Stimulated activated CD4-positive, alpha-beta T cell treated with anti-CD3 and anti-CD28 coated beads, TNF-alpha, amount 100 ng/mL, for 24 hours (primary cell): ENCODE measurements around the gene HSP90B1.

Experiments used
- DNase-seq, 3 experiments: peaks; one replicate each; pipeline ENCODE4 v3.0.0-alpha.2; 2020; ENCODE audit warnings: low read depth in 3 of 3

HSP90B1 gene

GRCh38 chr12:103969391-103969790, 39.2 kb downstream of the HSP90B1 start:
- DNase-seq: no peak

DNA sequence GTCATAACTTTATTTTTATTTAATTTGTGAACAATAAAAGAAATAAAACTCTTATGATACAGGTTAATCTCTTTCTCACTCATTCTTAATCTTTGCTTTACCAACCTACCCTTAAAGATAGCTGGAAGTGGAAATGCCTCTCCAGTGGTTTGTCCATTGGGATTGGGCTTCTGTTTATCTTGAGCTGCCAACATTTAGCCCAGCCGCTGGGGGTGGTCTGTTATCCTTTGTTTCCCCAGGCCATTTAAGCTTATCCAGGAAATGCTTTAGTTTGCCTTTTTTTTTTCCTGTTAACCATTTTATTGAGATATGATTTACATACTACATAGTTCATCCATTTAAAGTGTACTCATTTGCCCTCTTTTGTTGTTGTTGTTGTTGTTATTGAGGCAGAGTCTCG, 43.7 kb downstream of the HSP90B1 start:
- DNase-seq: no peak

- DNase-seq: no peak
These were observed 45.2 kb downstream of the HSP90B1 start for GRCh38 chr12:103975368-103975767.

DNA sequence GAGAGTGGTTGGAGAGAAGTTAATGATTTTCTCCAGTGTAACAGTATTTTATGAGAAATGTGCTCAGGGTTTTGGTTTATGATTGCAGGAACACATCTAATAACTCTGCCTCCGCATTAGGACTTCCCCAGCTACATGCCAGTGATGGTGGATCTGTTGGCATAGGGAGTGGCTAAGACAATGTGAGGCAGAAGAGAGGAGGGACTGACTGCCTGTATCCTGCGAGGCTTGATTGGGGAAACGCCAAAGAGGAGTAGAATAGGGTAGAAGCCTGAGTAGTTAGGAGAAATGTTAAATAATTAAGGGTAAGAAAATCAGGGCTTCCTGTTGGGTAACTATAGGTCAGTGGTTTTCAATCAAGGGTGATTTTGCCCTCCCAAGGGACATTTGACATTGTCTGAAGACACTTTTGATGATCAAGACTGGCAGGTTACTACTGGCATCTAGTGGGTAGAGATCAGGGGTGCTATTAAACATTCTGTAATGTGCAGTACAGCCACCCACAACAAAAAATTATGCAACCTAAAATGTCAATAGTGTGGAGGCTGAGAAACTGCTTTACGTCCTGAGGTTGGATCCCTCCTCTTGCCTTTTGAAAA, 48.3 kb downstream of the HSP90B1 start:
- DNase-seq: no peak

GRCh38 chr12:103986829-103987228, 56.6 kb downstream of the HSP90B1 start:
- no peak for DNase-seq

GRCh38 chr12:103994235-103994634, 64.0 kb downstream of the HSP90B1 start:
- DNase-seq: no peak

- no peak for DNase-seq
These were observed 66.4 kb downstream of the HSP90B1 start for GRCh38 chr12:103996595-103996994.

- DNase-seq: no peak
These were observed 67.2 kb downstream of the HSP90B1 start for GRCh38 chr12:103997286-103997900.
